Natural killer cell (primary cell): ENCODE data around the gene ARMC5. TPM values are rescaled to one million over a fixed set of nuclear protein-coding genes. Genes with fewer than 3 reads are reported as not detected.

ENCODE experiments used
- ATAC-seq, 3 donors: fragments of 150-1000 bp in 2 of 3; fragments of 200-7000 bp in 1 of 3; cut with Tn5 transposase; 1 replicate in 1 of 3; 2 replicates in 2 of 3; pipeline ENCODE4 v1.10.0; 2021; ENCODE audit warnings: mild to moderate bottlenecking in 2 of 3, moderate library complexity in 2 of 3
- DNase-seq, 2 donors: peaks; one replicate each; pipeline versions ENCODE4 v3.0.0 to v3.0.0-alpha.2; 2013 to 2021; ENCODE audit warnings: mixed read lengths in 1 of 2
- H3K27ac ChIP-seq: one replicate; pipeline ENCODE4 v1.5.1; 2013; ENCODE audit warnings: mild to moderate bottlenecking, low read length
- H3K27me3 ChIP-seq: one replicate; pipeline ENCODE4 v1.6.1; 2013; ENCODE audit warnings: low read length; ENCODE audit not compliant: control insufficient read depth, insufficient read depth
- H3K36me3 ChIP-seq: one replicate; pipeline ENCODE4 v1.6.1; 2013; ENCODE audit warnings: low read length; ENCODE audit not compliant: control insufficient read depth, insufficient read depth
- H3K4me1 ChIP-seq: one replicate; pipeline ENCODE4 v1.6.1; 2013; ENCODE audit warnings: low read length; ENCODE audit not compliant: control insufficient read depth, insufficient read depth
- H3K4me3 ChIP-seq: one replicate; pipeline ENCODE4 v1.5.1; 2013; ENCODE audit warnings: low read length
- H3K9me3 ChIP-seq: one replicate; pipeline ENCODE4 v1.6.1; 2013; ENCODE audit warnings: low read length; ENCODE audit not compliant: control insufficient read depth, insufficient read depth
- H3K27ac Mint-ChIP-seq, 2 donors: one replicate each; pipeline ENCODE4 v1.8.0; 2022; ENCODE audit warnings: mild to moderate bottlenecking in 2 of 2, mixed read lengths in 2 of 2, moderate library complexity in 1 of 2
- H3K27me3 Mint-ChIP-seq, 2 donors: one replicate each; pipeline ENCODE4 v1.8.0; 2022; ENCODE audit warnings: low read depth in 2 of 2, mixed read lengths in 2 of 2
- H3K36me3 Mint-ChIP-seq: one replicate; pipeline ENCODE4 v1.8.0; 2022; ENCODE audit warnings: mixed read lengths
- H3K4me1 Mint-ChIP-seq, 2 donors: one replicate each; pipeline ENCODE4 v1.8.0; 2022; ENCODE audit warnings: mixed read lengths in 2 of 2
- H3K4me3 Mint-ChIP-seq: one replicate; pipeline ENCODE4 v1.8.0; 2022; ENCODE audit warnings: mild to moderate bottlenecking, moderate library complexity, mixed read lengths
- H3K9me3 Mint-ChIP-seq, 2 donors: one replicate each; pipeline ENCODE4 v1.8.0; 2022; ENCODE audit warnings: mixed read lengths in 2 of 2
- CTCF ChIP-seq: fragments of 200-600 bp; IDR thresholded peaks from one replicate; pipeline ENCODE4 v1.8.0; 2022; ENCODE audit warnings: antibody characterized with exemption
- WGBS: methylation state at CpG from one replicate; pipeline ENCODE4 v1.1.7; 2013; ENCODE audit warnings: missing lambda C conversion rate; ENCODE audit not compliant: insufficient coverage; 5-methylcytosine and 5-hydroxymethylcytosine counted together
- intact Hi-C: fragments of 100-400 bp; cut with micrococcal nuclease; formaldehyde crosslinking; loops from one replicate; pipeline ENCODE4 v1.14.2; 2022
- total RNA-seq, 4 donors: library from RNA; stranded (reverse); fragments of 120-200 nt in 1 of 4; gene quantifications; one replicate each; pipeline versions ENCODE4 v1.2.3 to v1.2.4, GENCODE V29; 2013 to 2022

The ARMC5 gene
- total RNA-seq, 3 donors from 2014 or later (not counting 1 experiment from before 2014, with no cell fraction given), result 10.4 to 22.8 (median 16.6) TPM

GRCh38 chr16:31508706-31509195 is 49.5 kb downstream of the ARMC5 start:
- intact Hi-C loops, result loop anchor here (5.0 kb wide), 1 partner anchor 364 kb away; the partner anchor contains the start of gene ZNF267
- TF ChIP-seq CTCF, result no peak
- Mint-ChIP-seq H3K9me3 (no peaks in the 10 kb centered on the region), H3K4me1 (peaks cover 32 to 38% of the 10 kb centered on the region in 2 donors), H3K36me3 (no peaks in the 10 kb centered on the region), H3K27ac (peak overlapping the region; percentile 91 to 92), H3K4me3 (peak overlapping the region; percentile 87), H3K27me3 (no peaks in the 10 kb centered on the region)
- H3K36me3 ChIP-seq, result no peaks in the 10 kb centered on the region
- no peaks in the 10 kb centered on the region for H3K27me3 ChIP-seq
- peaks cover 27% of the 10 kb centered on the region for H3K4me1 ChIP-seq
- ATAC-seq, result no peak
- H3K27ac ChIP-seq, result peak overlapping the region; percentile 87
- no peaks in the 10 kb centered on the region for H3K9me3 ChIP-seq
- WGBS, result 20% methylated on average over 6 of the region's 6 CpGs
- DNase-seq, result peak in 1 of 2 donors; percentile 33
- H3K4me3 ChIP-seq, result peak overlapping the region; percentile 89

DNA sequence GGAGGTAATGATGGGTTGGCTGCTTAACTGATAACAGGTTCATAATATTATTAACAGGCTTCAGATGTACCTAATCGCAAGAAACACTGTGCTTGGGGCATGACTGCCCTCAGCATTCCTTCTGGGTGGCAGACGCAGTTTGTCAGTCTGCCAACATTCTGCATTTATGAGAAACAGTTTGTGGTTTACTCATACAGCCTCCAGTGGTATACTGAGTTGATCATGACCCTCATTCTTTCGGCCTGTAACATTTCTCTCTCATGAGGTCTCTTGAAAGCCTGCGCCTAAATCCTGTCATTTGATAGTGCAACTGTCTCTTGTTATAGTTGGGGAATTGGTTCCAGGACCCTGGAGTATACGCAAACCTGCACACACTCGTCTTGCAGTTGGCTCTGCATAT is 53.8 kb downstream of the ARMC5 start:
- Mint-ChIP-seq H3K4me3 (no peak overlapping the region), H3K9me3 (no peaks in the 10 kb centered on the region), H3K27ac (no peak overlapping the region), H3K36me3 (no peaks in the 10 kb centered on the region), H3K27me3 (peaks cover 10 to 13% of the 10 kb centered on the region in 2 donors), H3K4me1 (peaks cover 17 to 22% of the 10 kb centered on the region in 2 donors)
- Histone ChIP-seq H3K4me3 (no peak overlapping the region), H3K27me3 (no peaks in the 10 kb centered on the region), H3K36me3 (no peaks in the 10 kb centered on the region), H3K9me3 (no peaks in the 10 kb centered on the region), H3K27ac (no peak overlapping the region), H3K4me1 (peaks cover 14% of the 10 kb centered on the region)
- intact Hi-C loops, result no loop called here
- TF ChIP-seq CTCF, result no peak
- DNase-seq, result no peak
- 78% methylated on average over 6 of the region's 6 CpGs for WGBS
- no peak for ATAC-seq

DNA sequence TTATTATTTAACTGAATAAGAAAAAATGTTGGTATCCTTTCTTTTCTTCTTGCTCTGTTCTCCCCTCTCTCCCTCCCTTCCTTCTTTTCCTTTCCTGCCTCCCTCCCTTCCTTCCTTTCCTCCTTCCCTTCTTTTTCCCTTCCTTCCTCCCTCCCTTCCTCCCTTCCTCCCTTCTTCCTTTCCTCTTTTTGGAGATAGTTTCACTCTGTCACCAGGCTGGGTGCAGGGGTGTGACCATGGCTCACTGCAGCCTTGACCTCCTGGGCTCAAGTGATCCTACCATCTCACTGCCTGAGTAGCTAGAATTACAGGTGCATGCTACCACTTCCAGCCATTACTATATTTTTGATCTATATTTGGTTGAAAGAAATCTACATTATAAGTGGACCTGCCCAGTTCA is 54.6 kb downstream of the ARMC5 start:
- Histone ChIP-seq H3K9me3 (no peaks in the 10 kb centered on the region), H3K4me1 (peaks cover 8% of the 10 kb centered on the region), H3K27ac (no peak overlapping the region), H3K36me3 (no peaks in the 10 kb centered on the region), H3K4me3 (no peak overlapping the region), H3K27me3 (no peaks in the 10 kb centered on the region)
- Mint-ChIP-seq H3K36me3 (no peaks in the 10 kb centered on the region), H3K27ac (no peak overlapping the region), H3K4me1 (peaks cover 10 to 16% of the 10 kb centered on the region in 2 donors), H3K4me3 (no peak overlapping the region), H3K9me3 (no peaks in the 10 kb centered on the region), H3K27me3 (peaks cover 10 to 14% of the 10 kb centered on the region in 2 donors)
- intact Hi-C loops, result no loop called here
- no peak for DNase-seq
- ATAC-seq, result no peak
- no peak for TF ChIP-seq CTCF

Other genes with a start within 250 kb of the ARMC5 start
- gene TRIM72, start 245.4 kb upstream of the ARMC5 start, total RNA-seq, result under 1 TPM in 2 of 3 donors, not detected in 1; 0.05 to 0.07 TPM
- gene PYDC1, start 242.4 kb upstream of the ARMC5 start, total RNA-seq, result not detected
- gene ITGAM, start 199.5 kb upstream of the ARMC5 start, total RNA-seq, result 100 to 1,000 TPM; 370 to 545 (median 428) TPM
- 100 to 1,000 TPM; 224 to 249 (median 233) TPM for gene ITGAX, start 104.3 kb upstream of the ARMC5 start, total RNA-seq
- gene ITGAD, start 66.2 kb upstream of the ARMC5 start, total RNA-seq, result 1 to 10 TPM; 1.0 to 2.9 (median 2.2) TPM
- gene COX6A2, start 31.1 kb upstream of the ARMC5 start, total RNA-seq, result not detected
- gene ZNF843, start 16.7 kb upstream of the ARMC5 start, total RNA-seq, result under 1 TPM; 0.14 to 0.50 (median 0.23) TPM
- 1 to 10 TPM in 1 of 3 donors, under 1 TPM in 2; 0.72 to 1.3 (median 0.78) TPM for gene TGFB1I1, start 12.7 kb downstream of the ARMC5 start, total RNA-seq
- gene SLC5A2, start 23.6 kb downstream of the ARMC5 start, total RNA-seq, result under 1 TPM in 2 of 3 donors, not detected in 1; 0.20 to 0.96 TPM
- gene RUSF1, start 48.9 kb downstream of the ARMC5 start, total RNA-seq, result 10 to 100 TPM; 50.2 to 61.5 (median 51.9) TPM
- gene AHSP, start 68.4 kb downstream of the ARMC5 start, total RNA-seq, result not detected